ENCODE measurements around the gene SNX4.
"Not testable (repeated sequence)": the region's sequence is repeated elsewhere in the genome, so short reads cannot be mapped to it uniquely, and the experiment has no call there.

Gene SNX4

DNA sequence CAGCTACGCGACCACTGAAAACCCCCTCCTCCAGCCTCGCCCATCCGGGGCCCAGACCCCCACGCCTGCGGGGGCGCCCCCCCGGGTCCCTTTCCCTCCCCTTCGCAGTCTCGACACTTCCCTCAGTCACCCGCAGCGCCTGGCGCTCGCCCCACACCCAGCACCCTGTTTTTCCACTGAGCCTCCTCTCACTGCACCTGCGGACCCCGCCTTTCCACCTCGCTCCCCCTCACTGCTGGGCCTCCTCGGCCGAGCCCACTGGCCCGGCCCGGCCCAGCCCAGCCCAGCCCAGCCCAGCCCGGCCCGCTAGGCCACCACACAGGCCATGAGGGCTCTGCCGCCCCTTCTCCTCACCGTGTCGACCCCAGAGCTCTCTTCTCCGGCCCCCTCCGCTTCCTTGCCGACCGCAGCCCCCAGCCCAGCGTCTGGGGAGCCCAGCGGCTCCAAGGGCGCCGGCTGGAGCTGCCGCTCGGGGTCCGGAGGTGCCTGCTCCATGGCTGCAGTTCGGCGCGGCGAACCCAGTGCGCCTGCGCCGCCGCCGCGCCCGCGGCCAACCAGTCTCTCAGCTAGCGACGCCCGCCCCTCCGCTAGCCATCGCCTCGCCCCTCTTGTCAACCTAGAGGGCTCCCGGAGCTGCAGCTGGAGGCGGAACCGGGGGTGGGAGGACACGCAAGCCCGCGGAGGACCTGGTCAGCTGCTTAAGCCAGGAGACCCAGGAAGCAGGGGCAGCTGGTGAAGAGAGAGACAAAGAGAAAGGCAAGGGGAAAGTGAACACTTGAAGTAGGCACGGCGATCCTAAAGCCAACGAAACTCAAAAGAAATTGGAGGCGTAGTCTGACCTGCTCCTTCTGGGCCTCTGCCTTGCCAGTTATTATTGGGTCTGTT lies at the start of gene SNX4:
SNX4 (minus strand) TSS at position 525 of the 885 bp plus-strand sequence; CDS start at position 495, 30 bp downstream.
- peak; percentile 91 for DNase-seq (ENCODE audit: low spot score)

DNA sequence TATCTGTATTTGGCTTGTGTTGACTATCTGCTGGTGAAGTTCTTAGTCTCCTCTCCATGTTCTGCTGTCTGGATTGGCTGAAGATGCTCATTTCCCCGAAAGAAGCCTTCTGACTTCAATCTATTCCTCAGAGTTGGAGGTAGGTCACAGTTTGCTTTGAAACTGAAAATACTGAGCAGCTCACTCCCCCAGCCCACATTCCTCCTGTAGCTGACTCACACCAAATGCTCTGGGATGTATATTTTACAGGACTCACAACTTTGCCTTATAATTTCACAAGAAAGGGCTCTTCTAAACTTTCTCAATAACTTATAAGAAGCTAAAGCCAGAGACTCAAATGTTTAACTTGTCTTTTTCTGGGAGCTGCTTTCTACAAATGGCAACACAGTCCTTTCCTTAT lies 36.3 kb upstream of the SNX4 start:
- DNase-seq (ENCODE audit: low spot score) = no peak

DNA sequence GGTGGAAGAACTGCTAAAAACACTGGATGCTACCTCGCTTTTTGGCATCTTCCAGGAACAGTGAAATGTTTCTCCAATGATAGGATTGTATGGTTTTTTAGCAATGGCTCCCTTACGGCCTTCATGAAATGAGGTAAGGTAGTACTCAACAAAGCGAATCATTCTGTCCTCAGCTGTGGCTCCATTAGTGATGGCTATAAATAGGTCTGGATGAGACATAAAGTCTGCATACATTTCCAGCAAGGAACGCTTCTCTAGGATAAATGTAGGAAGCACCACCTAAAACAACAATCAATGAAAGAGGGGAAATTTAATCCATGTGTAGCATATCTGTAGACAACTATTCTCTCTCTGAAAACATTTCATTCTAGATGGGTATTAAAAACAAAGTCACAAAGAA lies 32.4 kb upstream of the SNX4 start:
- no peak for DNase-seq (ENCODE audit: low spot score)

DNA sequence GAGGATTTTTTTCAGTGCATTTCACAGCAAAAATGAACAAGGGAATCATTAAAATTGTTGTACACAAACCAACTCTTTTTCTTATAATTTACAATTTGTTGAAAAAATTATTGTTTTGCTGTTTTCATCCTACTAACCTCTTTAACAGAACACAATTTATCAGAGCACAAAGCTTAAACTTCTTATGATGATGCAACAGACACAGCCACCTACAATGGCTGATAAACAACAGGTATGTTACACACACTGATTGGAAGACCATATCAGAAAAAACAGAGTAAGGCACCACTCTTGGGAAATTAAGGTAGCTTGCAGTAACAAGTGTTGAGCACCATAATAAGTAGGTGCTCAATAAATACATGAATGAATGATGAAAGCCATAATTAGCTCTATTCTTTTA lies 8.9 kb upstream of the SNX4 start:
- DNase-seq (ENCODE audit: low spot score) = no peak

DNA sequence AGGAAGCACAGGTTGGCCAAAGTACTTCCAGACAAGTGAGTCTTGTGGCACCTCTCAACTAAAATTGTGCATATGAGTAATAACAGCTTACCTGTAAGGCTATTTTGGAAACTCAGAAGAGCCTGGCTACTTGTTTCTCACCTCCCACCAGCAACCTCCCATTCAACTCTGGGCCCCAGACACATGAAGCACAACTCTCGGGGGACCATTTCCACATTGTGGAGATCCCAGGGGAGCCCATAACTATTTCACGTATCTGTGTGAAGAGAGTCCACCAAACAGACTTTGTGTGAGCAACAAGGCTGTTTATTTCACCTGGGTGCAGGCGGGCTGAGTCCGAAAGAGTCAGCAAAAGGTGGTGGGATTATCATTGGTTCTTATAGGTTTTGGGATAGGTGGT lies 5.2 kb upstream of the SNX4 start:
- DNase-seq (ENCODE audit: low spot score) = no peak

DNA sequence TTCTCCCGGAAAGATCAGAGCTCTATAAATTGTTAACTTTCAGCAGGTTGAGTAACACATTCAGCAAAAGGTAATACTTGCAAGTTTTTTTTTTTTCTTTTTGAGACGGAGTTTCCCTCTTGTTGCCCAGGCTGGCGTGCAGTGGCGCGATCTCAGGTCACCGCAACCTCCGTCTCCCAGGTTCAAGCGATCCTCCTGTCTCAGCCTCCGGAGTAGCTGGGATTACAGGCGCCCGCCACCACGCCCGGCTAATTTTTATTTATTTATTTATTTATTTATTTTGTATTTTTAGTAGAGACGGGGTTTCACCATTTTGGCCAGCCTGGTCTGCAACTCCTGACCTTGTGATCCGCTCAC lies 539 bp upstream of the SNX4 start:
- not testable (repeated sequence) for DNase-seq (ENCODE audit: low spot score)

DNA sequence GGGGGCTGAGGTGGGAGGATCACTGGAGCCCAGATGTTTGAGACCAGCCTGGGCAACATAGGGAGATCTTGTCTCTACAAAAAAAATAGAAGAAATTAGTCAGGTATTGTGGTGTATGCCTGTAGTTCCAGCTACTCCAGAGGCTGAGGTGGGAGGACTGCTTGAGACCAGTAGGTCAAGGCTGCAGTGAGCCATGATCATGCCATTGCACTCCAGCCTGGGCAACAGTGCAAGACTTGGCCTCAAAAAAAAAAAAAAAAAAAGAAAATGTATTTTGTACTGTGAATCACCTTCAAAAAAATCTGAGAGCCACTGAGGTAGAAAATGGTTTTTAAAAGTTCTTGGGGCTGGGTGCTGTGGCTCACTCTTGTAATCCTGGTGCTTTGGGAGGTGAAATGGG lies 4.6 kb downstream of the SNX4 start:
- no peak for DNase-seq (ENCODE audit: low spot score)

DNA sequence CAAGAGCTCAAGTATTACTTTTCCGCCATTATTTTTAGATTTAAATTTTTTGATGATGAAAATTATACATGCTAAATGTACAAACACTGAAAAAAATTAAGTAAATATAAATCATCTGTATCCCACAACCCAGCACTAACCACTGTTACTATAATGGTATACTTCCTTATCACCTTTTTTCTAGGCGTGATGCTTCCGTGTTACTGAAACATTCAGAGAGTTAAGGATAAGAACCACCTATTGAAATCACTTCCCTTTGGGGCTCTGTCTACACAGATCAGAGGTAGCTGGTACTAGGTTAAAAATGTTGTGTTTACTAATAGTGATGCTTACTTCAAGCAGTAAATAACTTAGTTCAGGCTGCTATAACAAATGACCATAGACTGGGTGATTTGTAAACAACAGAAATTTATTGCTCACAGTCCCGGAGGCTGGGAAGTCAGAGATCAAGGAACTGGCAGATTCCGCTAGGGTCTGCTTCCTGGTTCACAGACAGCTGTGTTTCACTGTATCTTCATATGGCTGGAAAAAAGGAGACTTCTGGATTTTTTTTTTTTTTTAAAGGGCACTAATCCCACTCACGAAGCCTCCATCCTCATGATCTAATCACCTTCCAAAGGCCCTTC lies 6.4 kb downstream of the SNX4 start:
- no peak for DNase-seq (ENCODE audit: low spot score)

DNA sequence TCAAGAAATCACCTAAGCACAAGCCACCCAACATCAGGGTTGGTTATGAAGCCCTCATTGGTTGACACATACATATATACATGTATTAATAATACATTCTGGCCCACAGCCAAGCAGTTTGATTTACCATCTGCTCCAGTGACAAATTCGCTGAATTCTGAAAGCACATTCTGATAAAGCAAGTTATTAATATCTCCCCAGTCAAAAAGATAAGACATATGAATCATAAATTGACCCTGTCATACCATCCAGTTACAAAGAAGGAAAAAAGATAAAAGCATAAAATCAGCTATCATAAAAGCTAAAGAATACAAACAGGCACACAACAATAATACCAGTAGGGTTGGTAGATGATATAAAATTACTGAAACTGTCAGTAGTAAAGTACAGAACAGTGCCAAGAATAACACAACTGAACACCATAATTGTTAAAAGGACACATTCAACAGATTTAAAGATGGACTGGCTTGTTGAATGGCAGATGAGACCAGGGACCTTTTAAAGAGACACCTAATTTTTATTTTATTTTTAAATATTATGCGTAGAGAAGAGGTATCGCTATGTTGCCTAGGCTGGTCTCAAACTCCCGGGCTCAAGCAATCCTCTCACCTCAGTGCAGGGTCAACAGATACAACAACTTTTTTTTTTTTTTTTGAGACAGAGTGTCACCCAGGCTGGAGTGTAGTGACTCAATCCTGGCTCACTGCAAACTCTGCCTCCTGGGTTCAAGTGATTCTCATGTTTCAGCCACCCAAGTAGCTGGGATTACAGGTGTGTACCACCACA lies 7.7 kb downstream of the SNX4 start:
- no peak for DNase-seq (ENCODE audit: low spot score)

DNA sequence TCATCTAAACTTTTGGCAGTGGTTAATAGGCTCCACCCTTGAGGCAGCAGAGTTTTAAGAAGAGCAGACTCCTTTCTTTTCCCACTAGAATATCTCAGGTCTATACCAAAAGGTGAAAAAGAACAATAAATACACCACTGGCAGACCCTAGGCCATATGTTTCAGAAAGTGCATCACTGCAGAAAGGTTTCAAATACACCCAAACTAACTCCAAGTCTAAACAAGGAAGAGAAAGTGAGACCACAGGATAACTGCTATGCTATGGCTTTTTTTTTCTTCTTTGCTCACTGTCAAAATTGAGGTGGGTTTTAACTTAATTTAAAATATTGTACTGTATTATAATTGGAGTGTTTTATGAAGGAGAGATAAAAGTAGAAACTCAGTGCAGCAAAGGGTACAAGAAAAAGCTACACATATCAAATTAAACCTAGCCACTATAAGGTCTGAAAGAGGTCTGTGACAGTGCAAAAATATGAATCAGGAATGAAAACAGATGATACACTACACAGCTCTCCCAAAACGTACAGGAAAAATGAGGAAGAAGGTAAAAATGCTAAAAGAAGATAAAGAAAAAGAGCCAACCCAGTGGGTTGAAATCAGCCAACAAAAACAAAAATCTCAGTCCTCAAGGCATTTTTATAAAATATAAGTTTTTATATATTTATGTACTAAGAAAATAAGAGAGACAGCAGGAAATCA lies 8.4 kb downstream of the SNX4 start:
- no peak for DNase-seq (ENCODE audit: low spot score)

DNA sequence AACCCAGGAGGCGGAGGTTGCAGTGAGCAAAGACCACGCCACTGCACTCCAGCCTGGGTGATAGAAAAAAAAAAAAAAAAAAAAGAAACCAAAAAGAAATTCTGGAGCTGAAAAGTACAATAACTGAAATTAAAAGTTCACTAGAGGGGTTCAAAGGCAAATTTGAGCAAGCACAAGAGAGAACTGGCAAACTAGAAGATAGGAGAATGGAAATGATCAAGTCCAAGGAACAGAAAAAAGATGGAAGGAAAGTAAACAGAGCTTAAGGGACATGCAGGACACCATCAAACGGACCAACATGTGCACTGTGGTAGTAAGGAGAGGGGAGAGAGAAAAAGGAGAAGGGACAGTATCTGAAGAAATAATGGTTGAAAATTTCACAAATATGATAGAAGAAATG lies 12.9 kb downstream of the SNX4 start:
- no peak for DNase-seq (ENCODE audit: low spot score)

DNA sequence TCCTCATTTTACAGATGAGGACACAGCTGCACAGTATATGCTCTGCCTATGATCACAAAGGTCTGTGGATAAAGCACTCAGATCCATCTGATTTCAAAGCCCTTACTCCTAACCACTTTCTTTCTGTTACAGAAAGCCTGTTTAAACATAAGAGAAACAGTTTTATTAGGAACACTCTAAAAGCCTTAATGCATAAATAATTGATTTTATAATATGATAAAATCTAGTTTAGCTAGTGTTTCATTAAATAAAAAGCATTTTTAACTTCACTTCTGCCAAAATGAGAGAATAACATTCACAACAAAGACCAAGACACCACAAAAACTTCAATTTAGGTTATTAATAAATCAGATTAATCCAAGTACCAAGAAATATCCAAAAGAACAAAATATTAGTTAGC lies 21.4 kb downstream of the SNX4 start:
- no peak for DNase-seq (ENCODE audit: low spot score)

DNA sequence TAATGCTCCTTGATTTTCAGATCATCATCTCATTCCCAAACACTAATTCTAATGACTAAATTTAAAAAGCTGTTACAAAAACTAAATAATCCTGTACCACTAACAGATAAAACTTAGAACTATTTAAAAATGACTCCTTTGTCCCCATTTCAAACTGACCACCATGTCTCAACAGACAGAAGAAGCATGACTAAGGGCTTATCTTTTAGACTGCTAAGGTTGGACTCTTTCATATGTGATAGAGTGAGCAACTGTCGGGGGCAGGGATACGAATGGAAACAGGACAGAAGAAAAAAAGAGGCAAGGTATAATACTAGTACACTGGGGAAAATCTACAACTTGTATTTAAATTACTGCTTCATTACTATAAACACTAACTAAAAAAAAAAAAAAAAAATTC lies 23.3 kb downstream of the SNX4 start:
- DNase-seq (ENCODE audit: low spot score) = no peak

DNA sequence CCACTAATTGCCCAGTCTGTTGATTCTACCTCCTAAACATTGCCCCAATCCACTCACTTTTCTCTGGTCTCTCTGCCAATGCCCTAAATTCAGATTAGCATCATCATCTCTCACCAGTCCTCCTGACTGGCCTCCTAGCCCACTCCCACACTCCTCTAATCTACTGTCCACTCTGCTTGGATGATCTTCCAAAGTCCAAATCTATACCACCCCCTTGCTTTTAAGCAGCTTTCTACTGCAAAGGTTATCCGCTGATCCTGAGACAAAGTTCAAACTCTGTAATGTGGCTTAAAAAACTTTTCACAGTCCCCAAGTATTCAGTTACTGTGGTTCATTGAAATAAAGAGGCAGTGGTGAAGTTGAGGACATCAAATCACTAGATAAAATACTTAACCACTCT lies 37.6 kb downstream of the SNX4 start:
- no peak for DNase-seq (ENCODE audit: low spot score)

DNA sequence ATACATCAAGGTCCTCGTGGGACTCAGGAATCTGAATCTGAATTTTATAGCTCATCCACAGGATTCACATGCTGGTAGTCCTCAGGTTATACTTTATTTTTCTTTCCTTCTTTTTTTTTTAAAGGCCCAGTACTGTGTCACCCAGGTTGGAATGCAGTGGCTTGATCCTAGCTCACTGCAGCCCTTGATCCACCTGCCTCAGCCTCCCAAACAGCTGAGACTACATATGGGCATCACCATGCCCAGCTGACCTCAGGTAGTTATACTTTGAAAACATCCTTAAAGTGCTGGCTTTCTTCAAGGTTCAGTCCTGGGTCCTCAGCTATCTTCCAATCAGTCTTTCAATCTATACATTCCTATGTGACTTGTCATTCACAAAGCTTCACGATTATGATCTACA lies 38.2 kb downstream of the SNX4 start:
- DNase-seq (ENCODE audit: low spot score) = no peak

DNA sequence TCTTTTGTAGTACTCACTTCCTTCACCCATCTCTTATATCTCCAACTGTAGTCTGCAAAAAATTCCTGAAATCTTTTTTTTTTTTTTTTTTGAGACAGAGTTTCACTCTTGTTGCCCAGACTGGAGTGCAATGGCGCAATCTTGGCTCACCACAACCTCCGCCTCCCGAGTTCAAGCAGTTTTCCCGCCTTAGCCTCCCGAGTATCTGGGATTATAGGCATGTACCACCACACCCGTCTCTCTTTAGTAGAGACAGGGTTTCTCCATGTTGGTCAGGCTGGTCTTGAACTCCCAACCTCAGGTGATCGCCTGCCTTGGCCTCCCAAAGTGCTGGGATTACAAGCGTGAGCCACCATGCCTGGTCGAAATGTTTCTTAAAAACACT lies 38.6 kb downstream of the SNX4 start:
- not testable (repeated sequence) for DNase-seq (ENCODE audit: low spot score)

DNA sequence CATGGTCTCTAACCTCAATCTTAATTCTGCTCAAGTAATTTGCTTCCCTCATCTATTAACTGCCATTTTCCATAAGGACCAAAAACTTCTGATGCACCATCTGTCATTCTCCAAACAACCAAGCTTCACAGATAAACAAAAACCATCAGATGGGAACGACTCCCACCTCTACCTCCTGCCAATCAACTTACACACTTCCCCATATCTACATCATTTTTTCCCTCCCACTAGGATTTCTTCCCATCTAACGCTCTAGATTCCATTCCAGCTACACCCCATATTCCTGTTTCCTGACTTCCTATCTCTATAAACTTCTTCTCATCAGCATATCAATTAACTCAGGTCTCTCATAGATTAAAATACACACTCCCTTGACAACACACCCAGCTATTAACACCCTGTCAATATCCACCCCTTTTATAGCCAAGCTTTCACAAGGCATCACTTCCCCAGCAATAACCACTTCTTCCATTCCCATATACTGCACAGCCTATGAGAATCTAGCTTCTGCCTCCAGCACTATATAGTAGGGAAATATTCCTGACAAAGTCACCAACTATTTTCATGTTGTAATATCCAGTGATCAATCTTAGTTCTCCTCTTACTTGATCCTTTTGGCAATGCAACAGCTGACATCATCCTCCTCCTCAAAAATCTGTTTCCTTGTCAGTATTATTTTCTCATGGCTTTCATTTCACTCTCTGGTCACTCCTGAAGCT lies 39.2 kb downstream of the SNX4 start:
- DNase-seq (ENCODE audit: low spot score) = no peak

DNA sequence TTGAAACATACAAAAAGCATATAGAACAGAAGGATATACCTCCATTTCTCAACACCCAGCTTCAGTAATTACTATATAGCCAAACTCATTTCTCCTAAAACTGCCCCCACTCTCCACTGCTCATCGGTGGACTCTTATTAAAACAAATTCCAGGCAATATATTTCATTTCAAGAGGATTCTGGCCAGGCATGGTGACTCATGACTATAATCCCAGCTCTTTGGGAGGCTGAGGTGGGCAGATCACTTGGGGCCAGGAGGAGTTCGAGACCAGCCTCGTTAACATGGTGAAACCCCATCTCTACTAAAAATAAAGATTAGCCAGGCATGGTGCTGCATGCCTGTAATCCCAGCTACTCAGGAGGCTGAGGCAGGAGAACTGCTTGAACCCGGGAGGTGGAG lies 40.9 kb downstream of the SNX4 start:
- DNase-seq (ENCODE audit: low spot score) = no peak

DNA sequence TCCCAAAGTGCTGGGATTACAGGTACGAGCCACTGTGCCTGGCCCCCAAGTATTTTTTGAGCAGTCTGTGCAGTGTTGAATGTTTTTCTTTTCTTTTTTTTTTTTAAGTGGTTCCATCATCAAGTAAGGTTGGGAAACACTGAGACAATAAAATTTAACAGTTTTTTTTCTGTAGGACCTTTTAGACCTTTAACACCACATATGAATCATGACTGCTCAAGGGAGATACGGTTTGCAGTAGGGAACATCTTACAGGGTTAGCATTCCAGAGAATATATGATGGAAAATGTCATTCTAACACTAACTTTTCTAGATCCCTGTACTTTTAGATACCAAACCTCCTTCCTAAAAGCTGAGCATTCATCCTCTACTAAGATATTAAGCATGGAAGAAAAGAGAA lies 41.7 kb downstream of the SNX4 start:
- no peak for DNase-seq (ENCODE audit: low spot score)

DNA sequence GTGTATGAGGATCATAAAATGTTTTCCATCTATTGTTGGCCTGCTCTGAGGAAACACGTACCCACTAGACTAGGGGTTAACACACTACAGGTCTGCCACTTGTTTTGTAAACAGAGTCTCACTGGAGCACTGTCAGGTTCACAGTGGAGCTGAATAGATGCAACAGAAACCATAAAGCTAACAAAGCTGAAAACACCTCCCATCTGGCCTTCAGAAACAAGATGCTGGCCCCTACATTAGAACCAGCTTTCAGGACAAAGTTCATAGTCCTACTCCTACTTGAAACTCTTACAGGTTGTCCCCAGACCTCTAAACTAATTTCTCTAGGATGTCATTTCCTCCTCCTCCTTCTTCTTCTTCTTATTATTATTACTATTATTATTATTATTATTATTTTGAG lies 42.3 kb downstream of the SNX4 start:
- DNase-seq (ENCODE audit: low spot score) = no peak

DNA sequence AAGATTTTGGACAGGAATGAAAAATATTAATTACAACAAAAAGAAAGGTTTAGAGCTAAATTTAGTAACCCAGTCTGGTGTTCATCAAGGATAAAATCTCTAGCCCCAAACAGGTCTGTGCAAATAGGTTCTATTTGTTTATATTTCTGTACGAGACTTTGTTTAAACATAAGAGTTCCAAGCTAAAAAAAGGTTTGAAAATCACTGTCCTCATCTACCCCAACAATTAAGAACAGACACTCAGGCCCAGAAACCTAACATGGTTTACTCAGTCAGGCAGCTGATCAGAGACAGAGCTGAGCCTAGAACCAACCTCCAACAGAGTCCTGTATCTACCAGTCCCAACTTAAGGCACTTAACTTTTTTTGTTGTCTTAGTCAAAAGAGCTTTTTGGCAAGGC lies 49.3 kb downstream of the SNX4 start:
- DNase-seq (ENCODE audit: low spot score) = no peak
